OCI-LY7 (cell line): ENCODE results near the gene DAPK2. TPM values are rescaled to one million over a fixed set of nuclear protein-coding genes. Genes with fewer than 3 reads are reported as not detected.

Experiments
- BruUV-seq: library from RNA; stranded (reverse); fragments of 400-500 nt; replicated peaks from 2 replicates; lab custom pipeline; 2021; lab: Mats Ljungman, UMichigan
- CTCF ChIA-PET: fragments of 300-600 bp; sonication (Branson Sonifier 250); formaldehyde crosslinking; loops from one replicate; lab custom pipeline; 2022; ENCODE audit warnings: antibody characterized with exemption; ENCODE audit not compliant: unreplicated experiment; lab: Charles Lee
- POLR2A ChIA-PET: fragments of 300-600 bp; sonication (Branson Sonifier 250); formaldehyde crosslinking; loops from one replicate; lab custom pipeline; 2022; ENCODE audit warnings: antibody characterized with exemption; lab: Charles Lee
- DNase-seq: peaks from one replicate; pipeline ENCODE4 v3.0.0-alpha.2; 2015; ENCODE audit warnings: low spot score
- H2AFZ ChIP-seq: fragments of 200-600 bp; sonication (generic), shearing (Covaris generic); 2 replicates; pipeline ENCODE4 v1.6.1; 2014; ENCODE audit warnings: mild to moderate bottlenecking, antibody characterized with exemption, low read length, moderate library complexity
- H3K27ac ChIP-seq: fragments of 200-600 bp; sonication (generic); 2 replicates; pipeline ENCODE4 v1.5.1; 2014; ENCODE audit warnings: mixed run types, low read depth, mild to moderate bottlenecking, moderate library complexity, low read length, inconsistent platforms; ENCODE audit not compliant: poor library complexity, severe bottlenecking
- H3K36me3 ChIP-seq: fragments of 200-600 bp; sonication (generic); 2 replicates; pipeline ENCODE4 v1.6.1; 2014; ENCODE audit warnings: mild to moderate bottlenecking, antibody characterized with exemption, low read length, moderate library complexity, mixed read lengths; ENCODE audit not compliant: insufficient read depth
- H3K4me1 ChIP-seq: fragments of 200-600 bp; sonication (generic); 2 replicates; pipeline ENCODE4 v1.5.1; 2014; ENCODE audit warnings: mild to moderate bottlenecking, low read length; ENCODE audit not compliant: insufficient read depth, poor library complexity, severe bottlenecking
- H3K4me2 ChIP-seq: fragments of 200-600 bp; sonication (generic); 2 replicates; pipeline ENCODE4 v1.6.1; 2014; ENCODE audit warnings: mild to moderate bottlenecking, low read length
- H3K4me3 ChIP-seq: fragments of 200-600 bp; sonication (generic); 2 replicates; pipeline ENCODE4 v1.5.1; 2014; ENCODE audit warnings: mild to moderate bottlenecking, low read depth, low read length; ENCODE audit not compliant: poor library complexity, severe bottlenecking
- H3K79me2 ChIP-seq: fragments of 200-600 bp; sonication (generic); 2 replicates; pipeline ENCODE4 v1.6.1; 2016; ENCODE audit warnings: low read depth, mild to moderate bottlenecking, low read length, moderate library complexity, mixed read lengths; ENCODE audit not compliant: insufficient read depth
- H3K9me2 ChIP-seq: fragments of 200-600 bp; sonication (generic); 2 replicates; pipeline ENCODE4 v1.6.1; 2016; ENCODE audit warnings: mild to moderate bottlenecking, low read length, mixed read lengths; ENCODE audit not compliant: insufficient read depth
- H3K9me3 ChIP-seq: fragments of 200-600 bp; sonication (generic); 2 replicates; pipeline ENCODE4 v1.6.1; 2014; ENCODE audit warnings: mild to moderate bottlenecking, mixed run types, low read length, mixed read lengths
- H4K20me1 ChIP-seq: fragments of 200-600 bp; sonication (generic); 2 replicates; pipeline ENCODE4 v1.6.1; 2014; ENCODE audit warnings: mild to moderate bottlenecking, antibody characterized with exemption, low read length, moderate library complexity, mixed read lengths; ENCODE audit not compliant: insufficient read depth
- EZH2phosphoT487 ChIP-seq: fragments of 200-600 bp; sonication (generic); IDR thresholded peaks from 2 replicates; pipeline ENCODE4 v1.6.1; 2018; ENCODE audit warnings: low read depth, borderline replicate concordance, mild to moderate bottlenecking, mixed run types, antibody characterized with exemption, low read length, moderate library complexity, mixed read lengths
- intact Hi-C: fragments of 100-400 bp; cut with micrococcal nuclease; formaldehyde crosslinking; loops from one replicate; pipeline ENCODE4 v1.10.0; 2022; ENCODE audit not compliant: unreplicated experiment
- total RNA-seq, 2 experiments: library from RNA; depleted of rRNA in 1 of 2; stranded (reverse); fragments of >200 nt in 1 of 2; shearing (Covaris generic) in 1 of 2; gene quantifications; 2 replicates each; pipeline ENCODE4 v1.2.3, GENCODE V29; 2014 to 2022
- TF ChIP-seq, protein P1 (sequence below): fragments of 200-600 bp; sonication (generic); conservative IDR thresholded peaks from 2 replicates; pipeline ENCODE4 v1.5.1; 2014; ENCODE audit warnings: mild to moderate bottlenecking, antibody characterized with exemption, low read length, moderate library complexity, mixed read lengths

DAPK2 gene
- total RNA-seq, 2 experiments from 2014 or later, result 0.36 to 1.2 TPM

DNA sequence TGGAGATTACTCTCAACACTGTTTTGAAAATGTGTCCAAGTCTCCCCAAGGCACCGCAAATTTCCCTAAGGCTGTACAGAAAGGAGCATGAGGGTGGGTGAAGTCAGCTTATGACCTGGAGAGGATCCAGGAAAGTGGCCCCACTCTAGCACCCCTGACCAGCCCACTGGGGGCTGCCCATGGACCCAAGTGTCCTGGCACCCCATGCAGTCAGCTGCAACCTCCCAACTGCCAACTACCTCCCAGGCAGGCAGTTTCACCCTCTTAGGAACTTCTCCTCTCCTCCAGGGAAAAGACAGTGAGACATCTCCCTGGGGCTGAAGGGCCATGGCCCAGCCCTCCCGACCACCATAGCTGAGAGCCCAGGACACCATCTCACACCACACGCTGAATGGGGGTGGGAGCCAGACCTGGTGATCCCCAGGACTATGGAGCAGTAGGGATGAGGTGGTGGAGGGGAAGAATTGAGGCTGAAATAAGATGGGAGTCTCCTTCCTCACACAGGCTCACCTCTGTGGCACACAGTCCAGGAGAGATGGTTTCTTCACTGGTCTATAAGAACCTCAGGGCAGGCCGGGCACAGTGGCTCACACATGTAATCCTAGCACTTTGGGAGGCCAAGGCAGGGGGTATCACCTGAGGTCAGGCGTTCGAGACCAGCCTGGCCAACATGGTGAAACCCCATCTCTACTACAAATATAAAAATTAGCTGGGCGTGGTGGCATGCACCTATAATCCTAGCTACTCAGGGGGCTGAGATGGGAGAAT is 104.4 kb downstream of the DAPK2 start:
- Histone ChIP-seq H3K36me3 (no peaks in the 10 kb centered on the region), H3K4me3 (no peak overlapping the region), H3K27ac (no peak overlapping the region), H2AFZ (no peak overlapping the region), H3K9me3 (no peaks in the 10 kb centered on the region), H3K4me1 (no peaks in the 10 kb centered on the region), H3K79me2 (no peaks in the 10 kb centered on the region), H4K20me1 (no peaks in the 10 kb centered on the region), H3K4me2 (no peak overlapping the region), H3K9me2 (no peaks in the 10 kb centered on the region)
- TF ChIP-seq, protein P1, sequence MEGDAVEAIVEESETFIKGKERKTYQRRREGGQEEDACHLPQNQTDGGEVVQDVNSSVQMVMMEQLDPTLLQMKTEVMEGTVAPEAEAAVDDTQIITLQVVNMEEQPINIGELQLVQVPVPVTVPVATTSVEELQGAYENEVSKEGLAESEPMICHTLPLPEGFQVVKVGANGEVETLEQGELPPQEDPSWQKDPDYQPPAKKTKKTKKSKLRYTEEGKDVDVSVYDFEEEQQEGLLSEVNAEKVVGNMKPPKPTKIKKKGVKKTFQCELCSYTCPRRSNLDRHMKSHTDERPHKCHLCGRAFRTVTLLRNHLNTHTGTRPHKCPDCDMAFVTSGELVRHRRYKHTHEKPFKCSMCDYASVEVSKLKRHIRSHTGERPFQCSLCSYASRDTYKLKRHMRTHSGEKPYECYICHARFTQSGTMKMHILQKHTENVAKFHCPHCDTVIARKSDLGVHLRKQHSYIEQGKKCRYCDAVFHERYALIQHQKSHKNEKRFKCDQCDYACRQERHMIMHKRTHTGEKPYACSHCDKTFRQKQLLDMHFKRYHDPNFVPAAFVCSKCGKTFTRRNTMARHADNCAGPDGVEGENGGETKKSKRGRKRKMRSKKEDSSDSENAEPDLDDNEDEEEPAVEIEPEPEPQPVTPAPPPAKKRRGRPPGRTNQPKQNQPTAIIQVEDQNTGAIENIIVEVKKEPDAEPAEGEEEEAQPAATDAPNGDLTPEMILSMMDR, result no peak
- no peak for TF ChIP-seq EZH2phosphoT487
- no peak for DNase-seq
- no TSS peak for BruUV-seq
- ChIA-PET POLR2A (no interaction called here), CTCF (no interaction called here)
- intact Hi-C loops, result no loop called here

- no peaks in the 10 kb centered on the region for H3K9me2 ChIP-seq
- no peak for DNase-seq
- H3K4me2 ChIP-seq, result no peak overlapping the region
- no peaks in the 10 kb centered on the region for H3K79me2 ChIP-seq
- H3K4me1 ChIP-seq, result no peaks in the 10 kb centered on the region
- no peak overlapping the region for H3K27ac ChIP-seq
- no peaks in the 10 kb centered on the region for H3K36me3 ChIP-seq
- TF ChIP-seq, protein P1, result no peak
- no peak for TF ChIP-seq EZH2phosphoT487
- BruUV-seq, result no TSS peak
- H2AFZ ChIP-seq, result no peak overlapping the region
- no peaks in the 10 kb centered on the region for H4K20me1 ChIP-seq
- ChIA-PET POLR2A (interaction anchor here (0.9 kb wide), 1 partner anchor 9 kb away, joined by 7 read pairs; no protein-coding TSS in a partner anchor), CTCF (no interaction called here)
- H3K4me3 ChIP-seq, result no peak overlapping the region
- no peaks in the 10 kb centered on the region for H3K9me3 ChIP-seq
- intact Hi-C loops, result no loop called here
These were observed 105.2 kb downstream of the DAPK2 start for GRCh38 chr15:63940966-63941620.
